PC-9 (cell line): ENCODE results near the gene GAN.

Experiments used
- CTCF ChIP-seq: fragments of 200-600 bp; sonication (generic); conservative IDR thresholded peaks from 2 replicates; pipeline ENCODE4 v1.6.1; 2017; ENCODE audit warnings: mixed run types, antibody characterized with exemption, mild to moderate bottlenecking, moderate library complexity
- EZH2 ChIP-seq: fragments of 200-600 bp; sonication (generic); IDR thresholded peaks from 2 replicates; pipeline ENCODE4 v1.8.0; 2017; ENCODE audit warnings: antibody characterized with exemption, low read depth

GRCh38 chr16:81380932-81381331 lies 66.2 kb downstream of the GAN start:
- TF ChIP-seq CTCF (no peak), EZH2 (no peak)
